HEK293T (cell line): ENCODE data around the gene CALHM5.

Experiments used
- ARNT ChIP-seq: fragments of 450-650 bp; IDR thresholded peaks from 2 replicates; pipeline ENCODE4 v1.6.1; 2017; ENCODE audit warnings: mild to moderate bottlenecking
- BHLHE40 ChIP-seq: fragments of 450-650 bp; IDR thresholded peaks from 2 replicates; pipeline ENCODE4 v1.6.1; 2016; ENCODE audit warnings: mild to moderate bottlenecking, moderate library complexity, borderline replicate concordance
- CTBP1 ChIP-seq: fragments of 450-650 bp; IDR thresholded peaks from 2 replicates; pipeline ENCODE4 v1.6.1; 2016; ENCODE audit warnings: borderline replicate concordance
- ELF4 ChIP-seq: fragments of 450-650 bp; IDR thresholded peaks from 2 replicates; pipeline ENCODE4 v1.6.1; 2017; ENCODE audit warnings: antibody characterized with exemption
- FOXA1 ChIP-seq: fragments of 450-650 bp; IDR thresholded peaks from 2 replicates; pipeline ENCODE4 v1.6.1; 2016; ENCODE audit warnings: mild to moderate bottlenecking
- FOXM1 ChIP-seq: fragments of 450-650 bp; IDR thresholded peaks from 2 replicates; pipeline ENCODE4 v1.6.1; 2017; ENCODE audit warnings: mild to moderate bottlenecking, borderline replicate concordance
- LEF1 ChIP-seq: fragments of 450-650 bp; IDR thresholded peaks from 2 replicates; pipeline ENCODE4 v1.6.1; 2017; ENCODE audit warnings: mild to moderate bottlenecking, borderline replicate concordance
- NFRKB ChIP-seq: fragments of 450-650 bp; IDR thresholded peaks from 2 replicates; pipeline ENCODE4 v1.6.1; 2016; ENCODE audit warnings: mild to moderate bottlenecking, moderate library complexity
- SP1 ChIP-seq: fragments of 450-650 bp; IDR thresholded peaks from 2 replicates; pipeline ENCODE4 v1.6.1; 2017
- SUZ12 ChIP-seq: fragments of 450-650 bp; IDR thresholded peaks from 2 replicates; pipeline ENCODE4 v1.6.1; 2016; ENCODE audit warnings: mild to moderate bottlenecking
- TARDBP ChIP-seq: fragments of 450-650 bp; IDR thresholded peaks from 2 replicates; pipeline ENCODE4 v1.6.1; 2016
- ZNF384 ChIP-seq: fragments of 450-650 bp; IDR thresholded peaks from 2 replicates; pipeline ENCODE4 v1.6.1; 2016
- TF ChIP-seq, protein P1 (sequence below): fragments of 450-650 bp; IDR thresholded peaks from 2 replicates; pipeline ENCODE4 v1.6.1; 2016

DNA sequence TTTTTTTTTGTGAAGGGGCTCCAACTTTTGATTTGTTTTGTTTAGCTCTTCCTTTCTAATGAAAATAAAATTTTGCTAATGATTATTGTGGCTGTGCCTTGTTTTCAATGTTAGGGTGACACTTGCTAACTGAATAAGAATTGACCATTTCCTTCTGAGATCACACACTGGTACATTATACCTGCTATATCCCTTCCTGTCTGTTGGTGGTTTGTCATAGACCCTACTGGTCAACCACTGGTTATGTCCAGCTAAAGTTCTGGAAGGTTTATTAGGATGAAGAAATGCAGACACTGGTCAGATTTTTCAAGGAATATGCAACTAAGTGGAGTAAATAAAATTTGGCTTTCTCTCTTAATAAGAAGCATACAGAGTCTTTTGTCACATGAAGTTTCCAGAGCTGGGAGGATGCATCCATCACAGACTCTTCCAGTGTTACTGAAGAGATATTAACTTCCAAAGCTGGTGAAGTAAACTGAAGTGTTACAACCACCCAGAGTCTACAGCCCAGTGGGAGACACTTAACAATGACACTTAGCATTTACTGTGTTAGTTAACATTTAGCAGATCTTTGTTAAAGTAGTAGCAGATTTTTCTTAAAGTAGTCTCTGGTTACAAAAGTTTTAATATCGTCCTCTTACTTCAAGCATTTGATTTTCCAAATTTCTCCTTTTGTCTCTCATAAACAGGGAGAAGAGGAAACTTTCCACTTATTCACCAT lies 19.7 kb upstream of the CALHM5 start:
- TF ChIP-seq SP1 (no peak), ZNF384 (no peak), ELF4 (no peak), ARNT (no peak), FOXA1 (no peak), TARDBP (no peak), FOXM1 (no peak), BHLHE40 (no peak), LEF1 (no peak), NFRKB (no peak), SUZ12 (no peak), CTBP1 (no peak)
- TF ChIP-seq, protein P1, sequence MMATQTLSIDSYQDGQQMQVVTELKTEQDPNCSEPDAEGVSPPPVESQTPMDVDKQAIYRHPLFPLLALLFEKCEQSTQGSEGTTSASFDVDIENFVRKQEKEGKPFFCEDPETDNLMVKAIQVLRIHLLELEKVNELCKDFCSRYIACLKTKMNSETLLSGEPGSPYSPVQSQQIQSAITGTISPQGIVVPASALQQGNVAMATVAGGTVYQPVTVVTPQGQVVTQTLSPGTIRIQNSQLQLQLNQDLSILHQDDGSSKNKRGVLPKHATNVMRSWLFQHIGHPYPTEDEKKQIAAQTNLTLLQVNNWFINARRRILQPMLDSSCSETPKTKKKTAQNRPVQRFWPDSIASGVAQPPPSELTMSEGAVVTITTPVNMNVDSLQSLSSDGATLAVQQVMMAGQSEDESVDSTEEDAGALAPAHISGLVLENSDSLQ: no peak
